ENCODE data around the gene ZNF185. TPM values are rescaled to one million over a fixed set of nuclear protein-coding genes. Genes with fewer than 3 reads are reported as not detected.

The ZNF185 gene
- total and polyA plus RNA-seq, 2 donors (not counting 3 experiments of a cell fraction or from before 2014, with no cell fraction given), result 18.7 to 31.6 TPM

- H3K27ac ChIP-seq (ENCODE audit: insufficient read depth, low read depth, low read length), result no peak overlapping the region
- no peaks in the 10 kb centered on the region for H3K36me3 ChIP-seq (ENCODE audit: control insufficient read depth in 2 of 2, extremely low read depth in 1 of 2, insufficient read depth in 2 of 2, low read length in 2 of 2)
- no peaks in the 10 kb centered on the region for H3K27me3 ChIP-seq (ENCODE audit: control insufficient read depth in 2 of 2, insufficient read depth in 2 of 2, low read length in 2 of 2)
- intact Hi-C loops (cut with micrococcal nuclease) (no loop called here), dilution Hi-C loops (cut with MboI; ENCODE audit: extremely low pct_ligation_motif_present, low sequenced_read_pairs) (no loop called here)
- TF ChIP-seq GATA2 (IDR thresholded peaks at IDR 0.05; ENCODE audit: insufficient read depth, insufficient read length, low read depth, low read length), result no peak
- TF ChIP-seq JUN (IDR thresholded peaks at IDR 0.05; ENCODE audit: borderline replicate concordance, insufficient read depth, insufficient read length, low read depth), result no peak
- no peak for TF ChIP-seq MAX (IDR thresholded peaks at IDR 0.05; ENCODE audit: insufficient read depth, insufficient read length)
- TF ChIP-seq CTCF (IDR thresholded peaks at IDR 0.05; ENCODE audit: extremely low read depth in 1 of 2, insufficient read depth in 1 of 2, low read depth in 1 of 2, low read length in 2 of 2), result no peak
- TF ChIP-seq MYC (IDR thresholded peaks at IDR 0.05; ENCODE audit: low read depth, low read length), result no peak
- TF ChIP-seq POLR2A (IDR thresholded peaks at IDR 0.05; ENCODE audit: low read depth, low read length), result no peak
- TF ChIP-seq POLR2AphosphoS5 (IDR thresholded peaks at IDR 0.05; ENCODE audit: insufficient read depth, low read depth, low read length), result no peak
- no peak for TF ChIP-seq FOS (IDR thresholded peaks at IDR 0.05; ENCODE audit: borderline replicate concordance, insufficient read depth, low read length)
- TF ChIP-seq EZH2 (IDR thresholded peaks at IDR 0.05; ENCODE audit: borderline replicate concordance, low read depth, low read length, severe bottlenecking), result no peak
- FAIRE-seq, result no peak
- H3K79me2 ChIP-seq (ENCODE audit: control insufficient read depth, insufficient read depth, low read length), result peaks cover 22% of the 10 kb centered on the region
- no peak overlapping the region for H3K9ac ChIP-seq (replicated peaks; ENCODE audit: extremely low read depth, insufficient read depth, low read length)
- no peaks in the 10 kb centered on the region for H4K20me1 ChIP-seq (replicated peaks; ENCODE audit: control insufficient read depth, extremely low read depth, insufficient read depth, low read length)
- DNase-seq (ENCODE audit: low read depth, low spot score), result no peak
- H2AFZ ChIP-seq (ENCODE audit: low read depth, low read length), result no peak overlapping the region
- CTCF ChIA-PET, result interaction anchor here (1.5 to 2.1 kb wide), 2 partner anchors 8 to 21 kb away, joined by 3 to 12 read pairs; no protein-coding TSS in a partner anchor
- no TSS peak for BruUV-seq (replicated peaks)
- H3K9me1 ChIP-seq (replicated peaks; ENCODE audit: control insufficient read depth, extremely low read depth, insufficient read depth, low read length), result no peaks in the 10 kb centered on the region
- no peak overlapping the region for H3K4me3 ChIP-seq (replicated peaks in 1 of 3; ENCODE audit: insufficient read depth in 1 of 3, low read depth in 1 of 3, low read length in 3 of 3)
- H3K4me1 ChIP-seq (ENCODE audit: control insufficient read depth, extremely low read depth, insufficient read depth, low read length), result peaks cover 4% of the 10 kb centered on the region
- H3K9me3 ChIP-seq (replicated peaks; ENCODE audit: control insufficient read depth, insufficient read depth, low read length), result no peaks in the 10 kb centered on the region
- H3K4me2 ChIP-seq (ENCODE audit: insufficient read depth, low read length), result no peak overlapping the region
- POLR2A ChIA-PET, result no interaction called here
Measured at GRCh38 chrX:152905081-152905420, 7.2 kb downstream of the ZNF185 start.

Measured in endothelial cell of umbilical vein (primary cell).